ENCODE results near the gene LTBP3.
"Not testable (repeated sequence)": the region's sequence is repeated elsewhere in the genome, so short reads cannot be mapped to it uniquely, and the experiment has no call there.

The LTBP3 gene

DNA sequence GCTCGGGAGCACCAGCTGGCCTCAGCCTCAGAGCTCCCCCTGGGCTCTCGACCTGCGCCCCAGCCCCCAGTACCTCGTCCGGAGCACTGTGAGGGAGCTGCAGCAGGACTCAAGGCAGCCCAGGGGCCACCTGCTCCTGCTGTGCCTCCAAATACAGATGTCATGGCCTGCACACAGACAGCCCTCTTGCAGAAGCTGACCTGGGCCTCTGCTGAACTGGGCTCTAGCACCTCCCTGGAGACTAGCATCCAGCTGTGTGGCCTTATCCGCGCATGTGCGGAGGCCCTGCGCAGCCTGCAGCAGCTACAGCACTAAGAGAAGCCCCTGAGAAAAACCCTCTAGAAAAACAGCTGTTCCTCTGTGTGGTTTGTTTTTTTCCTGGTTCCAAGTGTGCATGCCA, 13.3 kb upstream of the LTBP3 start:
- DNase-seq (ENCODE audit: low spot score), result no peak

DNA sequence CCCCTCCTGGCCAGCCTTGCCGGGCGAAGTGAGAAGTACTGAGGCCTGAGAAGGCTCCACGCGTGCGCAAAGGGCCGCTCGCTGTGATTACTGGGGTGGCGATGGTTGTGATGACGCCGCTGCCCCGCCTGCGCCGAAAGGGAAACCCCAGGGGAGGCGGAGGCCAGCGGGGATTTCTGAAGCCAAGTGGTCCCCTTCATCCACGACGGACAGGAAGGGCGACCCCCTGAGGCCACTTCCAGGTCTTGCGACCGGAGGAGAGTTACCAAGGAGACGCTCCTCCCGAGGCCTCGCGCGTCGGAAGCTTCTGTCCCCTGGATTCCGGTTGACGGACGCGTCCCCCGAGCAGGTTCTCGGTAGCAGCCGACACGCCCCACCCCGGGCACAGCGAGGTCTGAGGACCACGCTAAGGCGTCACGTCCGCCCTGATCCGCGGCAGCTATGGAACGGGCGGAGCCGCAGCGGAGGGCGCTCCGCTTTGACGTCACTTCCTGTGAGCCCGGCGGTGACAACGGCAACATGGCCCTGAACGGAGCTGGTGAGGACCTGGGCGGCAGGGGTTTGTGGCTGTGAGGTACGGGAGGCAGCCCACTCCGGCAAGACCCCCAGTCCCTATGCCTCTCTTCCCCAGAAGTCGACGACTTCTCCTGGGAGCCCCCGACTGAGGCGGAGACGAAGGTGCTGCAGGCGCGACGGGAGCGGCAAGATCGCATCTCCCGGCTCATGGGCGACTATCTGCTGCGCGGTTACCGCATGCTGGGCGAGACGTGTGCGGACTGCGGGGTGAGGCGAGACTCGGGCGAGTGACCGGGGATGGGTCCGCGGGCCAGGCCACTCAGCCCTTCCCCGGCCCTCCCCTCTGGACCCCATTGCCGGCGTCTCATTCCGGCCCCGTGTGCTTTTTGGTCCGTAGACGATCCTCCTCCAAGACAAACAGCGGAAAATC, 12.1 kb upstream of the LTBP3 start, which contains the start of gene ZNRD2:
ZNRD2 (plus strand) TSS at position 505 of the 946 bp plus-strand sequence; CDS start at position 520, 15 bp downstream.
- peak; percentile 98 for DNase-seq (ENCODE audit: low spot score)

DNA sequence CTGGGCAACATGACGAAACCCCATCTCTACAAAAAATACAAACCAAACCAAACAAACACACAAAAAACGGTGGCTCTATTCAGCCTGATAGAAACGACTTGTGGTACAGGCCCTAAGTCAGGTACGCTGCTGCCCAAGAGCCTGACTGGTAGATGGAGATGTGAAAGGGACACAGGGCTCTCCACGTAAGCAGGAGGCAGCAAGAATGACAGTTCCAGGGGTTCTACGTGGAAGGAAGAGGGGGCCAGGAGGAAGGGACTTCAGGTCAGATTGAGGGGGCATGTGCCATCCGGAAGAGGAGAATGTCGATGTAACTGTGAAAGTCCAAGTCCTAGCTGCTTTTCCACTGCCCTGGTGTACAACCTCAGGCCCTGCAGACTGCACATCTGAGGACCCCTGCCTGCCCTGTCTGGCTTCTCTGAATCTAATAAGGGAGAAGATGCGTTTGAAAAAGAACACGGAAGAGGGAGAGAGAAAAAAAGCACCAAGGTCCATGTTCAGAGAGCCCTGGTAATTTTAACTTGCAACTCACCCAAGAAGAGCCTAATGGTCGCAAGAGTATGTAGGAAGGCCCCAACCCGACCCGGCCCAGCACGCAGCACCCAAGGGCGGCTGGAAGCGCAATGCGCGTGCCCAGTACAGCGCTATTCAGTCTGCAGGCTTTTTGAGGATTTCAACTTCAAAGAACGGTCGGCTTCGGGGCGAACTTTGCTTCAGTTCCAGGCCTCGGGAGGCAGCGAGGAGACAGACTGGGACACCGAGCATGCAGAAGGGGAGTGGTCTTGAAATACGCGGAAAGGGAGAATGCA, 11.2 kb upstream of the LTBP3 start:
- no peak for DNase-seq (ENCODE audit: low spot score)

DNA sequence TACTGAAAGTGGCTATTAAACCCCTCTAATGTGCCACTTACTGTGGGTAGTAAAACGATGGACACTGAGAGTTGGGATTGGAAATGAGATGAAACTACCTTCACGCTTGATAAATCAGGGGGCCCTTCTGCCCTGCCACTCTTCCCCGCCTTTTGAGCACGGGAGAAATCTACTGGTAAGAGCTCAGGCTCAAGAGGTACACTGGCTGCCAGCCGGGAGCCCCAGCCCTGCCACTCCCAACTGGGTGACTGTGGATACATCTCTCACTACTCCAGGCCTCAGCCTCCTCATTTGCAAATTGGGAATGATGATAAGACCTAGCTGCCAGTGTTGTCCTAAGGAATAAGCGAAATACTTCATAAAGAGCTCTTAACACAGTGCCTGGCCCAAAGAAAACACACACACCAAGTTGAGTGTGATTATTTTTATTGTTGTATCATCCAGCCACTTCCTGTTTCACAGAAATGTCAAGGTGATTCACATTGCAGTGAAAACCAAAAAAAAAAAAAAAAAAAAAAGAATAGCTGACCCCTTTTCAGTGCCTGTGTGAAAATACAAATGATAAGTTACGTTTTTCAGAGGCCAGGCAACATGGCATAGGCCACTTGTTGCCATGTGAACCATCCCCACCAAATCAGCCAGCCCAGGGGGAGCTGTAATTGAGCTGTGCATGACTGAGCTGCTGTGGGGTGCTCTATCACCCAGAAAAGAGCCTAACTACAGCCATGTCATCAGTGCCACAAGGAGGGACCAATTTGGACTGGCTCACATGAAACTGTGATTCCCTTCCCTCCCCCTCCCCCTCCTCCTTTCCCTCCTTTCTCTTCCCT, 7.7 kb upstream of the LTBP3 start:
- no peak for DNase-seq (ENCODE audit: low spot score)

DNA sequence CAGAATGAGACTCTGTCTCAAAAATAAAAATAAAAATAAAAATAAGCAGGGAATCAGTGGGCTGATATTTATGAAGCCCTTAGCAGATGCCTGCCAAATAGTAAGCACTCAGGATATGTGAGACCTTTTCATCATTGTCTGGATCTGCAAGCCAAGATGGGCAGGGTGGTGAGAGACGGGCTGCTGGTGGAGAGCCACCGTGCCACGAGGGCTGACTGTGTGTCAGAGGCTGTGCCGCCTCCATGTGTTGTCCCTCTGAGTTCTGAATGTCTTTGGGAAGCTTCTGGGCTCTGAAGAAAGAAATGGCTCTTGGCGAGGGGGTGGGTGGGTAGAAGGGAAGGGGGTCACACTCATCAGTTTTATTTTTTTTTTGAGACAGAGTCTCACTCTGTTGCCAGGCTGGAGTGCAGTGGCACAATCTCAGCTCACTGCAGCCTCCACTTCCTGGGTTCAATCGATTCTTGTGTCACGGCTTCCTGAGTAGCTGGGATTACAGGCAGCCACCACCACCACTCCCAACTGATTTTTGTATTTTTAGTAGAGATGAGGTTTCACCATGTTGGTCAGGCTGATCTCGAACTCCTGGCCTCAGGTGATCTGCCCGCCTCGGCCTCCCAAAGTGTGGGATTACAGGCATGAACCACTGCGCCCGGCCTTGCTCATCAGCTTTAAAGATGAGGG, 6.9 kb upstream of the LTBP3 start:
- DNase-seq (ENCODE audit: low spot score), result not testable (repeated sequence)

DNA sequence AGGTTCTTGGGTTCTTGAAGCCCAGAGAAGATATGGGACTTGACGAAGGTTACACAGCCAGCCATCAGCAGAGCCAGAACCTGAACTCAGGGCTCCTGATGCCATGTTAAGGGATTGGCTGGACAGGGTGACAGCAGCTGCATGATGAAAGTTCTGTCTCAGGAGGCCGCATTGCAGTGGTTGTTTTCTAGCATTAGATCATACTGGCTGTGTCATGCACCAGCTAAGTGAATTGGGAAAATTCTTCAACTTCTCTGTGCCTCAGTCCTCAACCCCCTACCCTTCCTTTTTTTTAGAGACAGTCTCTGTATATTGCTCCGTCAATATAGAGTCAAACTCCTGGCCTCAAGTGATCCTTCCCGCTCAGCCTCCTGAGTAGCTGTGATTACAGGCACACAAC, 5.4 kb upstream of the LTBP3 start:
- no peak for DNase-seq (ENCODE audit: low spot score)

DNA sequence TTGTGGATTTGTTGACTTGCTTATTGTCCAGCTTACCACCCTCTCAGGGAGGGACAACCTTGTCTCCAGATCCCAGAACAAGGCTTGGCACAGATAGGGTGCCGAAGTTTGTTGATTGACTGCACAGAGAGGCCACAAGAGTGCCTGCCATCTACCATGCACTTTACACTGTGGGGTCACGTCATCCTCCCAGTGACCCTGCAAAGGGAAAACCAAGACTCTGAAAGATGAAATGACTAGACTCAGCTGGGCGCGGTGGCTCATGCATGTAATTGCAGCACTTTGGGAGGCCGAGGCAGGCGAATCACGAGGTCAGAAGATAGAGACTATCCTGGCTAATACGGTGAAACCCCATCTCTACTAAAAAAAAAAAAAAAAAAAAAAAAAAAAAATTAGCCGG, 4.6 kb upstream of the LTBP3 start:
- DNase-seq (ENCODE audit: low spot score), result no peak

DNA sequence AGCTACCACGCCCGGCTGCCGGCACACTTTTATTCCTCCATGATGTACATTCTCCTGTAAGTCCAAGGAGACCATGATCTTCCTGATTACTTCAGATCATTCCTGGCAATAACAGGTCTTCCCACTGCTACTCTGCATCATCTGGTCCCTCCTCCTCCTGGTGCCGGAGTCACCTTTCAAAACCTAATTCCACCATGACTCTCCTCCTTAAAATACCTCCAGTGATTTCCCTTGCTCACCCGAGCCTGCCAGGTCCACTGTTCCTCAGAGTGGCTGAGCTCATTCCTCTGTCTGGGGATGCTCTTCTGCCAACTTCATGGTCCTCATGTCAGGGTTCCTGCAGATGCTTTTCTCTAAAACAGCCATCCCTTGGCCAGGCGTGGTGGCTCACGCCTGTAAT, 3.9 kb upstream of the LTBP3 start:
- DNase-seq (ENCODE audit: low spot score), result no peak

DNA sequence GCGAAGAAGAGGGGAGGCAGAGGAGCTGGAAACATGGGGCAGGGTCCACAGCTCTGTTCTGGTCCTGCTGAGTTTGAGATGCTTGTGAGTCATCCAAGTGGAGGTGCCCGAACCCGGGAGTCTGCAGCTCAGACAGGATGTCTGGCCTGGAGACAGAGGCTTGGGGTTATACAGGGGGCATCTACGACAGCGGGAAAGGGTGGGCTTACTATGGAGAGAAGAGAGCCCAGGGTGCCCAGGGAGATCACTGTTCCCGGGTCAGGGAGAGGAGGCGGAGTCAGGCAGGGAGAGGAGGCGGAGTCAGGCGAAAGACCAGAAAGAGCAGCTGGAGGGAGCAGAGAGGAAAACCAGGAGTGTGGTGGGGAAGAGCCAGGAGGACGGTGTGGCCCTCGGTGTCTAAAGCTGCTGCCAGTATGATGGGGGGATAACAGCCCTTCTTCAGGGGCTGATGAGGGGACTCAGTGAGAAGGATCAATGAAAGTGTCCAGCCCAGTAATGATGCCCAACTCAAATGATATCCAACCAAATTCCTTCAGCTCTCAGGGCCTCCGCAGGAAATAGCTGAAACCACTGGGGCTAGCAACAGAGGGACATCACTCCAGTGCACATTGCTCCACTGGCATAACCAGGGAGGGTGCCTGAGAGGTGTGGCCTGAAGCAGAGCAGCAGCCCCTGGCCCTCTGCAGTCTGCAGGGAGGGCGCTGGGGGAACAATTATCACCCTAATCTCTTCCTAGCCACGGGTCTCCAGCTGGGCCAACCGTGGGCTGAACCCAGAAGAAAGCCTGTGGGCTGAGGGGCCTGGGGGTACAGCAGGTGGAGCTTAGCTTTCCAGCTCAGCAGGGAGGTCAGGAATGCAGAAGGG, 2.6 kb upstream of the LTBP3 start:
- DNase-seq (ENCODE audit: low spot score), result peak; percentile 74

DNA sequence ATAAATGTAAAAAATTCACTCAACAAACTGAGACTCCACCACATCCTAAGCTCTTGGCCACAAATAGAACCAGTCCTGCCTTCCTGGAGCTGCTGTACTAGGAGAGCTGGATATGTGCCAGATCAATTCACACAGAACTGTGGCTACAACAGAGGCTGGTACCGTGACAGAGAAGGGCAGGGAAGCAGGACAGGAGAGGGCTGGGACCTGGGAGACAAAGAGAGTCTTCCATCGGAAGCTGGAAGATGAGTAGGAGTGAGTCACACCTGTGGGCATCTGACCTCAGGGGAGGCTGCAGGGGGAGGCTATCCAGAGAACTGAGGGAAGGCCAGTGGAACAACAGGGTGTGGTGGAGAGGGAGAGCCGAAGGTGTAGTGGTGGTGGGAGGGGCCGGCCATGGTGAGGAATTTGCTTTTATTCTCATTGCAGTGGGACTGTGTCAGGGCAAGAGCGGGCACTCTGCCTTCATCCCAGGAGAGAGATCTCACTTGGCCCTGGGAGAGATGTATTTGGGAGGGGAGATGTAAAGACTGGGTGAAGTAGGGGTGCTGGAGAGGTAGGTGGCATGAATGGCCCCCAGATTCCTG, 1.9 kb upstream of the LTBP3 start:
- peak; percentile 64 for DNase-seq (ENCODE audit: low spot score)

DNA sequence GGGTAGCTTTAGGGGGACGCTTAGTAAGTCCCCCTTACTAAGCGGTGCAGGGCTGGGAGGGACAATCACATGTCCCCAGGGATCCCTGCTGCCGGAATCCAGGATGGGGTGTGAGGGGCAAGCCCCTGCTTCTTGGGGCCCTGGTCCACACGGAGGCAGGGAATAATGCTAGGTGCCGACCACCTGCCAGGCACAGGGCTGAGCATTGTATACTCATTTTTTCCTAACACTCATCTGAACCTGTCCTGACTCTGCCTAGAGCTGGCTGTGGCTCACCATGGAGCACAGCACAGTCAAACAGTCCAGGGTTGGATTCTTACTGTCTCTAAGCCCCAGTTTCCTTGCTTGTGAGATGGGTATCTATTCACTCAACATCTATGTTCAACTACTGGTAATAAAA, 1.4 kb upstream of the LTBP3 start:
- no peak for DNase-seq (ENCODE audit: low spot score)

DNA sequence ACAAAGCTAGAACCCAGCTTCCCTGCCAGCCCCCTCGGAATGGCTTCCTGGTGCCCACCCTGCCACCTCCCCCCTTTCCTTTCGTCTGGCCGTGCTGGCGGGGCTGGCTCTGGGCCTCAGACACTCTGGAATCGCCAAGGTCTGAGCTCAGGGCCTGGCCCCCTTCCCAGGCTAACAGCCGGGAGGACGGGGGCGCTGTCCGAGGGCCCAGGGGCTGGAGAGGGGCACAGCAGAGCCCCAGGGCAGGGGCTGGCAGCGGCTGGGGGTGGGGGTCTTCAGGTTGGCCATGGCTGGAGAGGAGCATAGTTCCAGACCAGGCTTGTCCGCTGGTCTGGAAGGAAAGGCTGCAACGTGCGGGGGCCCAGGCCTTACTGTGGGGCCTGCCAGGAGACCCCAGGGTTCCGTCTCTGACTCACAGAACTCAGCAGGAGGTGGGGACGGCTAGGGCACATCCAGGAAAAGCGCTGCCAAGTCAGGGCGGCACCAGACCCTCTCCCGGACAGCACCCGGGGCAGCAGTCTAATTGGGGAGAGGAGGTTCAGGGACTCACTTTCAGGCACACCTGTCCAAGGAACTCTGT, 861 bp upstream of the LTBP3 start:
- DNase-seq (ENCODE audit: low spot score), result peak; percentile 81

DNA sequence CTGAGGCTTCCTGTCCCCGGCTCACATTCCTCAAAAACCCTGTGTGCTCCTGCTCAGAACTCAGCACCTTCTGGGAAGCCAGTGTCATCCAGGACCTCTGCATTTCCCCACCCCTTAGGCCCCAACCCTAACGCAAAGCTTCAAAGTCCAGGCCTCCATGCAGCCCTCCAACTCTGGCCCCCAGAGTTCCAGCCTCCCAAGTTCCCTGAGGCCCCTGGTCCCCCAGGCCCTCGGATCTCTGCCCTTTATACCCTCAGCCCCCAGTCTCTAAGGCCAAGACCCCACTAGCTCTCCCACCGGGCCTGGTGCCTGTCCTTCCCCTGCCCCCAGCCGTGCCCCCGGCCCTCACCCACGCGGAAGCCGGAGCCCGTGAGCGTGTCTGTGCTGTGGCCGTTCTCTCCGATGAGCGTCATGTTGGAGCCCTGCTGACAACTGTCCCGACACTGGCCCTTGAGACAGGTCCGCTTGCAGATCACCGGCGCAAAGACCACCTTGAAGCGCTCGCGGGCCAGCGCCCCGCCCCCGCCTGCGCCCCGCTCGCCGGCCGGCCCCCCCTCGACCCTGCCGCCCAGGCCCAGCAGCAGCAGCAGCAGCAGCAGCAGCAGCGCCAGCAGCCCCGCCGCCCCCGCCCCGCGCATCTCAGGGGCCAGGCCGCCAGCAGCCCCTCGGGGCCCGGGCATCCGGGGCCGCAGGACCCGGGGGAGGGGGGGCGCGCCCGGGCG, 718 bp downstream of the LTBP3 start:
- DNase-seq (ENCODE audit: low spot score), result no peak

DNA sequence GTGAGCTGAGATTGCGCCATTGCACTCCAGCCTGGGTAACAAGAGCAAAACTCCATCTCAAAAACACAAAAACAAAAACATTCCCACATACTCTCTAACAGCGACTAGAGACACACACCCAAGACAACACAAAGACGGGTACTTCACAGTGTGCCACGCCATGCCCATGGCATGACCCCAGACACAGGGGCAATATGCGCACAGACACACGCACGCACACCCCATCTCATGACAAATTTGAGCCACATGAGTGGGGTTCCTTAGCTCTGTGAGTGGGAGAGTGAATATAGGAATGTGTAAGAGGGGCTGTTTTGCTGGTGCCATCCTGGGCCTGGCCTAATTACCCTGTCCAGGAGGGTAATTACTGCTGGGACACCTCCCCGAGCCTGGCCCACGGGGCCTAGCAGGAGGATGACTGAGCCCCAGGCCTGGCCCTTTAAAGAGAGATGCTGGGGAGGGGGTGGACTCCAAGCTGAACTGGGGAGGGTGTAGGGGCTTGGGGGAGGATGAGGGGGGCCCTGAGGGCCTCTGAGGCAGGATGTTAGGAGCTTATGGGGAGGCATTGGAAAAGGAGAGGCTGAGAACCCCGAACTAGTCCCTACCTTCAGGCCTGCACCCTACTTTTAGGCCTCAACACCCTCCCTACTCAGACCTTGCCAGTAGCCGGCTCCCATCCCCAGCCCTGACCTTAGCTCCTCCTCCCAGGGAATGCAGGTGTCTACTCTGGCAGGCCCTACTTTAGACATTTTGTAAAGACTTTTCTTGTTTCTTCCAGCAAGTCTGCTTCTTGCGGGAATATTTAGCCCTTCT, 1.5 kb downstream of the LTBP3 start:
- DNase-seq (ENCODE audit: low spot score), result no peak

DNA sequence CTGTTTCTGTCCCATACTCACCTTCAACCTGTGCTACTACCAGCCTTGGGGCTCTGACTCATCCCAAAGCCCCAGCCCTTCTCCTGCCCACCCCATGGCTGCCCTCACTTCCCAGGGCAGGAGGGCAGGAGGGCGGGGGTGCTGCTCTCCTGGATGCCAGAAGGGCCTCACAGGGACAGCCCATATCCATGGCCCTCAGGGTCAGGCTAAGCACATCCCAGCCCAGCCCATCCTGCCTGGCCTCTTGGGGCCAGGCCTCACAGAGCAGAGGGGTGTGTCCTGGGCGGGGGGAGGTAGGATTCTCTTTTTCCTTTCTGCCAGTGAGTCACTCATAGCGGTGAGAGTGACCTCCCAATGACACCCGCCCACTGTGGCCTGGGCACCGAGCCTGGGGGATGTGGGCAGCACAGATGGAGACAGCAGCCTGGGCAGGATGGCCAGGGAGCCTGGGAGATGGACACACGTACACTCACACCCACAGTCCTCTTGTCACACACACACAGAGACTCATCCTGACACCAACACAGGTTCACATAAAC, 2.4 kb downstream of the LTBP3 start:
- DNase-seq (ENCODE audit: low spot score), result no peak

DNA sequence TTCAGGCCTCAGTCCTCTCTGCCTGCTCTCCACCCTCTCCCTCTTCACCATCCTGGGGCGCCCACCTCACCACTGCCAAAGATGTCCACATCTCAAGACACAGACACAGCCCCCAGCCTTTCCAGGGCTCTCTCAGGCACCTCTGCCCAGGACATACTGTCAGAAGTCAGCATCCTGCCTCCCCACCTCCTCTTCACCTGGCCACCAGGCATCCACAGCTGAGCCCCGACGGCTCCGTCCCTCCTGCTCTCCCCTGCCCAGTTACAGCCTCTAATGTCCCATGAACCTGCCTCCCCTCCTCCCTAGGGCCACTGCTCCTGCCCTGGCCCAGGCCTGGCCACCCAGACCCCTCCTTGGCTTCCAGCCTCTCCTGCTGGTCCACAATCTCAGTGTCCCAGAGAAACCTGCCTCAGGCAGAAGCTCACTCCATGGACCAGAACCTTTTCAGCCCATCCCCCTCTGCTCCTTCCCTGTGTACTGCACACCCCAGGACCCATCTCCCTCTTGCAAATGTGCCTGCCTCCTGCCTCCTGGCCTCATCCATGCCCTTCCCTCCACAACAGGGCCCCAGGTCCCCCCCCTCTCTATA, 3.2 kb downstream of the LTBP3 start:
- DNase-seq (ENCODE audit: low spot score), result no peak

DNA sequence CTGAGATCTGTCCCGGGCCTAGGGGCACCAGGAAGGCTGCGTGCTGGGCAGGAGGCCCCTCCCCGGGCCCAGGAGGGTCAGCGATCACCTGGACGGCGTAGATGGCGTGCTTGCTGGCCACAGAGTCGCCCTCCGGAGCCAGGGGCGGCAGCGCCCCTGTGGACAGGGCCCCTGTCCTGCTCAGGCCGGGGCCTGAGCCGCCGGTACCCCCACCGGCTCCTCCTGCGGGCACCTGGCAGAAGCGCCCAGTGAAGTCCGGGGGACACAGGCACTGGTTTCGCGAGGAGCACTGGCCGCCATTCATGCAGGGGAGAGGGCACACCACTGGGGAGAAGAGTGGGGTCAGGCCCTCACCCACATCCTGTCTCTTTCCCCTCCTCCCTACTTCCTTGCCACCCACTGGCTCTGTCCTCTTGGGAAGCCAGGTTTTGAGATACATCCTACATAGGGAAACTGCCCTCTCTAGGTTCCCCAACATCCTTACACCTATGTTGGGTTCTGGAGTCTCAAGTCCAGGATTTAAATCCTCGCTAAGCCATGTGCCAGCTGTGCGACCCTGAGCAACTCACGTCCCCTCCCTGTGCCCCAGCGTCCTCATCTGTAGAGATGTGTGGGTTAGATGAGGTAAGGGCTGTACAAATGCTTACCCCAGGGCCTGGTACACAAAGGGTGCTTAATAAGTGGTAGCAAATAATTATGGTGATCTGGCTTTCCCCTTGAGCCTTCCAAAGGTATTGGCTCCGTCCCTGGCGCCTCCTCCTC, 3.9 kb downstream of the LTBP3 start:
- no peak for DNase-seq (ENCODE audit: low spot score)
